HFF-Myc (cell line): ENCODE results near the gene AHDC1.
"Not testable (repeated sequence)": the region's sequence is repeated elsewhere in the genome, so short reads cannot be mapped to it uniquely, and the experiment has no call there.

Source experiments
- DNase-seq: peaks from one replicate; pipeline ENCODE4 v3.0.0-alpha.2; 2011; ENCODE audit warnings: low read depth; ENCODE audit errors: extremely low read depth
- H3K4me3 ChIP-seq: replicated peaks from 2 replicates; pipeline ENCODE4 v1.5.1; 2011; ENCODE audit warnings: low read depth, mild to moderate bottlenecking, control low read depth, low read length
- CTCF ChIP-seq: IDR thresholded peaks from 2 replicates; pipeline ENCODE4 v1.5.1; 2012; ENCODE audit warnings: mild to moderate bottlenecking, low read depth, low read length, control low read depth; ENCODE audit errors: missing control alignments

The AHDC1 gene

GRCh38 chr1:27506703-27507102 is 97.2 kb downstream of the AHDC1 start:
- no peak for DNase-seq
- no peak overlapping the region for H3K4me3 ChIP-seq
- no peak for TF ChIP-seq CTCF

- no peak for TF ChIP-seq CTCF
- H3K4me3 ChIP-seq = no peak overlapping the region
- DNase-seq = no peak
Measured at GRCh38 chr1:27505420-27505680, 98.6 kb downstream of the AHDC1 start.

- no peak for DNase-seq
- TF ChIP-seq CTCF = no peak
- H3K4me3 ChIP-seq = no peak overlapping the region
Measured at GRCh38 chr1:27504588-27505419, 99.1 kb downstream of the AHDC1 start.

- DNase-seq = no peak
- H3K4me3 ChIP-seq = no peak overlapping the region
- TF ChIP-seq CTCF = no peak
Measured at GRCh38 chr1:27503844-27504587, 99.9 kb downstream of the AHDC1 start.

GRCh38 chr1:27503033-27503432 is 100.9 kb downstream of the AHDC1 start:
- no peak for TF ChIP-seq CTCF
- DNase-seq = no peak
- H3K4me3 ChIP-seq = no peak overlapping the region

GRCh38 chr1:27501159-27501558 is 102.8 kb downstream of the AHDC1 start:
- not testable (repeated sequence) for DNase-seq, H3K4me3 ChIP-seq

- no peak for DNase-seq
- no peak for TF ChIP-seq CTCF
- H3K4me3 ChIP-seq = no peak overlapping the region
Measured at GRCh38 chr1:27499142-27499541, 104.8 kb downstream of the AHDC1 start.
